GM12872 (cell line): ENCODE data around the gene PLCB2.

ENCODE experiments used
- TF ChIP-seq, protein P1 (sequence below): IDR thresholded peaks from 3 replicates; pipeline ENCODE4 v1.5.1; 2011; ENCODE audit warnings: low read depth, mild to moderate bottlenecking, low read length, moderate library complexity; ENCODE audit not compliant: insufficient read depth

The PLCB2 gene

DNA sequence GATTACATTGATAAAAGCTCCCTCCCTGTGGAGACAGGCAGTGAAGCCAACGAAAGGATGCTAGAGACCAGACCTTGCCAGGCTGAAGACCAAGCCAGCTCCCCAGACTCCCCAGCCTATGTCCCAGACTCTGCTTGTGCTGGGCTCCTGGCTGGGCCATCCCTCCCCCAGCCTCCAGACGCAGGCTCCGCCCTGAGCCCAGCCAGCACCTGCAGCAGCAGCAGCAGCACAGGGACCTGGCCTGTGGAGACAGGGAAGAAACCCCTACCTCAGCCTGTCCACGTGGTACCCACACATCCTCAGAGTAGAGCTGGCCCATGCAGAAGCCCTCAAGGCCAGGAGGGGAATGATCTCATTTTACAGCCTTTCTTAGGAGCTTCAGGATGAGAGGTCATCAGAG, 38.1 kb downstream of the PLCB2 start:
- TF ChIP-seq, protein P1, sequence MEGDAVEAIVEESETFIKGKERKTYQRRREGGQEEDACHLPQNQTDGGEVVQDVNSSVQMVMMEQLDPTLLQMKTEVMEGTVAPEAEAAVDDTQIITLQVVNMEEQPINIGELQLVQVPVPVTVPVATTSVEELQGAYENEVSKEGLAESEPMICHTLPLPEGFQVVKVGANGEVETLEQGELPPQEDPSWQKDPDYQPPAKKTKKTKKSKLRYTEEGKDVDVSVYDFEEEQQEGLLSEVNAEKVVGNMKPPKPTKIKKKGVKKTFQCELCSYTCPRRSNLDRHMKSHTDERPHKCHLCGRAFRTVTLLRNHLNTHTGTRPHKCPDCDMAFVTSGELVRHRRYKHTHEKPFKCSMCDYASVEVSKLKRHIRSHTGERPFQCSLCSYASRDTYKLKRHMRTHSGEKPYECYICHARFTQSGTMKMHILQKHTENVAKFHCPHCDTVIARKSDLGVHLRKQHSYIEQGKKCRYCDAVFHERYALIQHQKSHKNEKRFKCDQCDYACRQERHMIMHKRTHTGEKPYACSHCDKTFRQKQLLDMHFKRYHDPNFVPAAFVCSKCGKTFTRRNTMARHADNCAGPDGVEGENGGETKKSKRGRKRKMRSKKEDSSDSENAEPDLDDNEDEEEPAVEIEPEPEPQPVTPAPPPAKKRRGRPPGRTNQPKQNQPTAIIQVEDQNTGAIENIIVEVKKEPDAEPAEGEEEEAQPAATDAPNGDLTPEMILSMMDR, result no peak

DNA sequence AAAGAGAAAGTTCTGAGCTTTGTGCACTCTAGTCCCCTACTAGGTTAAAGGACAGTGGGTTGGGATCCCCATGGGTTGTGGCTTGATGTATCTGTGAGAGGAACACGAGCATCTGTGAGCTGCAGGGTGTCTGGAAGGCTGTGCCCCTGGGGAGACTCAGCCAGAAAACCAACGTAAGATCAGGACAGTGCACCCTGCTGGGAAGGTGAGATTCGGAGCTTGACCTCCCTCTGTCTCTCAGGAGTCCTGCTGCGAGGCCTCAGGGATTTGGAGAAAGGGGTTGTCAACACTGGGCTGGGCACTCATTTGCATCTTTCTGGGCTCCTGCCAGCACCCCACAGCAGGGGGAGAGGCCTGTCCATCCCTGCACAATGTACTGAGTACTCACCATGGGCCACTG, 40.1 kb downstream of the PLCB2 start:
- TF ChIP-seq, protein P1, result no peak

GRCh38 chr15:40266828-40267304, 40.9 kb downstream of the PLCB2 start:
- TF ChIP-seq, protein P1, result no peak

- TF ChIP-seq, protein P1, result no peak
Measured at GRCh38 chr15:40265875-40266274, 41.9 kb downstream of the PLCB2 start.

DNA sequence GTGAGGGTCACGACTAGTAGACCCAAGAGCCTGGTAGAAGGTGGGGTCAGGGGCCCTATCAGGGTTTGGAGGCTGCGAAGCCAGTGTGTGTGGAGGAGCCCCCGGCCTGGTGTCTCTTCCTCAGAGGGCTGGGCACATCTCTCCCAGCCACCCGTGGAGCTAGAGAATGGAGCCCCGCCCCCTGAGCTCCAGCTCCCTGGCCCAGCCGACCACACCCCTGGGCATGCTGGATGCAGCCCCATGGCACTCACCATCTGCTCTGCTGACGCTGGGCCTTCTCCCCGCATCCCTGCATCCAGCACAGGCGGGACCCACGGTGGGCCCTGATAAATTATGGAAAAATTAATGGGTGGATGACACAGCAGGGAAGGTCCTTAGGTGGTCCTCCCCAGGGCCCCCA, 42.4 kb downstream of the PLCB2 start:
- TF ChIP-seq, protein P1, result no peak

DNA sequence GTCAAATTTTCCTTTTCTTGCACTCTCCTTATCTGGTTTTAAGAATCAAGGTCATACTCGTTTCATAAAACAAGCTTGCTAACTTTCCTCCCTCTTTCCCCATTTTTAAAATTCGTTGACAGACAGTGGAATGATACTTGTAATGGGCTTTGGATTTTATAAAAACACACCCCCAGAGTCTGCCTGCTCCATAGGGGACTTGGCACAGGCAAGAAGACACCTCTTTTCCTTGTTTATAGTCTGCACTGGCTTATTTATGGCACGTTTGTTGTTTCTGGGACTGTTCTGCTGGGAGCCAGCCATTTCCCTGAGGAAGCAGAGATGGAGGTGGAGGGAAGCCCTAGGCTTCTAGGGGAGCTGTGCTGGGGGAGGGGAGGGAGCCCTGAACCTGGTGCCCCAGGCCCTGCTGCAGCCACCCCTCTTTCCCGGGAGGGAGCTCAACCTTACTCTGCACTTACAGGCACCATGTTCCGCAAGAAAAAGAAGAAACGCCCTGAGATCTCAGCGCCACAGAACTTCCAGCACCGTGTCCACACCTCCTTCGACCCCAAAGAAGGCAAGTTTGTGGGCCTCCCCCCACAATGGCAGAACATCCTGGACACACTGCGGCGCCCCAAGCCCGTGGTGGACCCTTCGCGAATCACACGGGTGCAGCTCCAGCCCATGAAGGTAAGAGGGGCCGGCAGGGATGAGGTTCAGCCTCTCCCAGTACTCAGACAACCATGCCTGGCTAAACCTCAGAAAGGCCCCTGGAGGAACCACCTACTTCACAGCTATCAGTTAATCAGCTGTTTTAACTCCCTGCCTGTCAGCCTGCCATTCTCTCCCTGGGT, 43.2 kb downstream of the PLCB2 start:
- TF ChIP-seq, protein P1, result no peak

DNA sequence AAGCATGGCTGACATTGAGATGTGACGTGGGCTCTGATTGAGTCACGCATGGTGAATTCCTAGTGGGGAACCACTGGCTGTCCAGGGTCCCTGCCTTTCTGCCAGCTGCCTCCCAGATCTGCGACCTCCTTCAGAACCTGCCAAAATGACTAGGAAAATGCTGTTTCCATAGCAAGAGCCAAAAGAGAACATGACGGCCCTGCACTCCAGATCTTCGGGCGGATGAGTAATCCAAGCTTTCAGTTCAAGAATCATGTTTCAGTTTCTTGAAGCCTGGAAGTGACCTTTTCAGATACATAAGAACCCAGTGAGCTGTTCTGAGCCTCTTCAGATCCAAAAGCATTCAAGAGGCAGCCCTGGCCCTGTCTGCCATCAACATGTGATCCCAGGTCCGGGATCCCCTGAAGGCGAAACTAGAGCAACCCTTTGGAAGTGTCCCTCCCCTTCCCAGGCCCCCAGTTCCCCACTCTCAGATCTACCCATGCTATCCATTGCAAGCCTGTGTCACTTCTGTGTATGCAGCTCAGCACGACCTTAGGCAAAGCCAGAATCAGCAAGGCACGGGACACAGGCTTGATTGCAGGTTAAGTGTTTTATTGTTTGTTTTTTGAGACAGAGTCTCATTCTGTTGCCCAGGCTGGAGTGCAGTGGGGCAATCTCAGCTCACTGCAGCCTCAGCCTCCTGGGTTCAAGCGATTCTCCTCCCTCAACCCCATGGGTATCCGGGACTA, 44.5 kb downstream of the PLCB2 start:
- TF ChIP-seq, protein P1, result no peak
